Activated CD4-positive, alpha-beta T cell treated with anti-CD3 and anti-CD28 coated beads for 36 hours (primary cell): ENCODE results near the gene MGLL. TPM values are rescaled to one million over a fixed set of nuclear protein-coding genes. Genes with fewer than 3 reads are reported as not detected.

ENCODE experiments used
- ATAC-seq: fragments of 200-7000 bp; cut with Tn5 transposase; one replicate; pipeline ENCODE4 v1.10.0; 2021; ENCODE audit warnings: mild to moderate bottlenecking, moderate library complexity
- CTCF ChIA-PET: fragments of 350-600 bp; sonication (Branson Sonifier 250); formaldehyde crosslinking; loops from one replicate; lab custom pipeline; 2021; ENCODE audit warnings: antibody characterized with exemption; lab: Charles Lee
- POLR2A ChIA-PET: fragments of 350-600 bp; sonication (Branson Sonifier 250); formaldehyde crosslinking; loops from one replicate; lab custom pipeline; 2021; ENCODE audit warnings: antibody characterized with exemption, inconsistent platforms; lab: Charles Lee
- DNase-seq: peaks from one replicate; pipeline ENCODE4 v3.0.0-alpha.2; 2020
- H3K27ac Mint-ChIP-seq: one replicate; pipeline ENCODE4 v1.8.0; 2021; ENCODE audit warnings: mixed read lengths
- H3K27me3 Mint-ChIP-seq: one replicate; pipeline ENCODE4 v1.8.0; 2021; ENCODE audit warnings: mixed read lengths
- H3K36me3 Mint-ChIP-seq: one replicate; pipeline ENCODE4 v1.8.0; 2021; ENCODE audit warnings: low read depth, mixed read lengths
- H3K4me1 Mint-ChIP-seq: one replicate; pipeline ENCODE4 v1.8.0; 2021; ENCODE audit warnings: mixed read lengths
- H3K4me3 Mint-ChIP-seq: one replicate; pipeline ENCODE4 v1.8.0; 2021; ENCODE audit warnings: mild to moderate bottlenecking, moderate library complexity, mixed read lengths
- H3K9me3 Mint-ChIP-seq: one replicate; pipeline ENCODE4 v1.8.0; 2021; ENCODE audit warnings: low read depth, mixed read lengths
- intact Hi-C, 2 experiments: fragments of 100-400 bp; cut with DNase I in 1 of 2; cut with micrococcal nuclease in 1 of 2; formaldehyde crosslinking; loops; one replicate each; pipeline versions ENCODE4 v1.14.2 to v1.15.1; 2022 to 2024; cut with DNase I, micrococcal nuclease
- total RNA-seq, 2 experiments: library from RNA; stranded (reverse); gene quantifications; one replicate each; pipeline ENCODE4 v1.2.3, GENCODE V29; 2021

The MGLL gene
- total RNA-seq, 2 experiments from 2014 or later = 0.49 to 0.50 TPM

DNA sequence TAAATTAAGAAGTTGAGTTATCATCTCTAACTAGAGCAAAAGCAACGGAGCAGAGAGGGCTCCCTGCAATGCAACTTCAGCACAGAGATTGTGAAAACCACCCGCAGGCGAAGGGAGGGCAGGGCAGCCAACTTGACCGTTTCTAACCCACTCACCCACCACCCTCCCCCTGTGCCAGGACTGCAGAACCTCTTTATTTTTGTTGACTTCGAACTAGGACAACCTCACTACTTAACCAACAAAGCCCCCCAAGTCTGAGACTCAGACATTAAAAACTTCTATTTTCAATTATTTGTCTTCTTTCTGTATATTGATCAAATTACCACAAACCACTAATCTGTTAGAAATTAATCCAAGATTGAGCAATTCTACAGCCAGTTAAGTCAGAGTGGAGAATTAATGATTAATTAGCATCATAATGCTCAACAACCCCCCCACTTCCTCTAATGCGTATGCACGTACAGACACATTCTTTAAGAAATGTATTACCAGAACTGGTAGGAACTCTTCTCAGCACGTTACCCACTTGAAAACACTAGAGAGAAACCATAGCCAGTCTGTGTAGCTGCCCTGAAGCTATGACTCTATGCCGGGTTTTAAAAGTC is 2.0 kb downstream of the MGLL start:
- no peak overlapping the region for H3K27ac Mint-ChIP-seq
- H3K4me3 Mint-ChIP-seq = no peak overlapping the region
- no peak for DNase-seq
- no peaks in the 10 kb centered on the region for H3K9me3 Mint-ChIP-seq
- no peak for ATAC-seq
- peaks cover 40% of the 10 kb centered on the region for H3K27me3 Mint-ChIP-seq
- ChIA-PET CTCF (interaction anchor here (0.6 kb wide), 1 partner anchor 64 kb away, joined by 3 read pairs; no protein-coding TSS in a partner anchor), POLR2A (no interaction called here)
- H3K4me1 Mint-ChIP-seq = peaks cover 3% of the 10 kb centered on the region
- intact Hi-C loops = no loop called here
- no peaks in the 10 kb centered on the region for H3K36me3 Mint-ChIP-seq

DNA sequence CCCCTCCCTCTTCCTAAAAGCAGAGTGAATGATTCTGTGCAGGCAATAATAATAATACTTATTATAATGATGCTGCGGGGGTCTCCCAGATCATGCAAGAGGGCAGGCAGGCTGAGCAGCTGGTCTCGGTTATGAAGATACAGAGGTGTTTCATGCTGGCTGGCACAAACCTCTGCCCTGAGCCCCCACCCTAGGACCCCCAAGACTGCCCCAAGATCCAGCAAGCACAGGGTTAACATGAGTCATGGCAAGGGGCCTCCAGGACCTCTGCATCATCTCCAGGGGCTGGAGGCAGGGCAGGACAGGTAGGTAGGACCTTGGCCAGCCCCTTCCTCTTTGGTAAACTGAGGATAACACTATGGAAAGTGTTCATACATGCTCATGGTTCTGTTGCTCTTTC is 2.7 kb downstream of the MGLL start:
- H3K27ac Mint-ChIP-seq = no peak overlapping the region
- peaks cover 38% of the 10 kb centered on the region for H3K27me3 Mint-ChIP-seq
- peaks cover 3% of the 10 kb centered on the region for H3K4me1 Mint-ChIP-seq
- ATAC-seq (no peak), DNase-seq (no peak)
- intact Hi-C loops = no loop called here
- ChIA-PET POLR2A (no interaction called here), CTCF (no interaction called here)
- H3K4me3 Mint-ChIP-seq = no peak overlapping the region
- no peaks in the 10 kb centered on the region for H3K36me3 Mint-ChIP-seq
- H3K9me3 Mint-ChIP-seq = no peaks in the 10 kb centered on the region

DNA sequence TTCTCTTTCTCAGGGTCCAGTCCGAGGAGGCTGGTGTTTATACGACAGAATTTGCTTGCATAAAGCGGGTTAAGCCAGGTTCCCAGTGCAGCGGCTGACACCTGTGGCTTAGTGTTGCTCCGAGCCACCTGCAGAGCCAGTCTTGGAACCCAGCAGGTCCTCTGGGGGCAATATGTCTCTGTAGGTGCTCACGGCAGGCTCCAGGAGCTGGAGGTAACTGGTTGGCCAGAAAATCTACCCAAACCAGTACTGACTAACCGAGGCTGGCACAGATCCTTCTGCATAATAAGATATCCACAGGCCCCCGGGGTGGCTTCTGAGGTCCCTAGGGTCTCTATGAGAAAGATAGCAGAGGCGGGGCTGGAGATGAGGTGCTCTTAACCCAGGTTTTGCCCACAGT is 3.2 kb downstream of the MGLL start:
- Mint-ChIP-seq H3K4me3 (no peak overlapping the region), H3K36me3 (no peaks in the 10 kb centered on the region), H3K27me3 (peaks cover 35% of the 10 kb centered on the region), H3K9me3 (no peaks in the 10 kb centered on the region), H3K4me1 (peaks cover 3% of the 10 kb centered on the region), H3K27ac (no peak overlapping the region)
- no peak for ATAC-seq
- POLR2A ChIA-PET = no interaction called here
- CTCF ChIA-PET = no interaction called here
- intact Hi-C loops = no loop called here
- no peak for DNase-seq

DNA sequence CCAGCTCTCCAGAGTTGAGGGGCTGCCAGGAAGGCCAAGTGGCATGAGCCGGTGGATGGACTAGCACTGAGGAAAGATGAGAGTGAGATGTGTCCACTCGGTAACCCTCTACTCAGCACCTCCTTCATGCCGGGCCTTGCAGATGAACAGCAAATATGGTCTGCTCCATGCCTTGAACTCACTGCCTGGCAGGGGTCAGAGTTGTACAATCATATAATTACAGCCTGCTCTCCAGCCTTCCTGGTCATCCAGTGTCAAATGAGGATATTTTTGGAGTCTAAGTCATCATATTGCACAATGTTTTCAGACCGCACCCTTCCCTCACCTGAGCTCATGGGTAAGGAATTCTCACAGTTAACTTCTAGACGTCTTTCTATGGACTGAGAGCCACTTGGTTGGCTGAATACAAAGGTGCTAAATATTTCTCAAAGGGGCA is 4.9 kb downstream of the MGLL start:
- ATAC-seq (no peak), DNase-seq (no peak)
- H3K9me3 Mint-ChIP-seq = no peaks in the 10 kb centered on the region
- no peaks in the 10 kb centered on the region for H3K36me3 Mint-ChIP-seq
- peaks cover 25% of the 10 kb centered on the region for H3K27me3 Mint-ChIP-seq
- ChIA-PET POLR2A (no interaction called here), CTCF (interaction anchor here (0.6 kb wide), 1 partner anchor 1809 kb away, joined by 3 read pairs; no protein-coding TSS in a partner anchor)
- H3K27ac Mint-ChIP-seq = no peak overlapping the region
- intact Hi-C loops = no loop called here
- no peak overlapping the region for H3K4me3 Mint-ChIP-seq
- no peaks in the 10 kb centered on the region for H3K4me1 Mint-ChIP-seq

DNA sequence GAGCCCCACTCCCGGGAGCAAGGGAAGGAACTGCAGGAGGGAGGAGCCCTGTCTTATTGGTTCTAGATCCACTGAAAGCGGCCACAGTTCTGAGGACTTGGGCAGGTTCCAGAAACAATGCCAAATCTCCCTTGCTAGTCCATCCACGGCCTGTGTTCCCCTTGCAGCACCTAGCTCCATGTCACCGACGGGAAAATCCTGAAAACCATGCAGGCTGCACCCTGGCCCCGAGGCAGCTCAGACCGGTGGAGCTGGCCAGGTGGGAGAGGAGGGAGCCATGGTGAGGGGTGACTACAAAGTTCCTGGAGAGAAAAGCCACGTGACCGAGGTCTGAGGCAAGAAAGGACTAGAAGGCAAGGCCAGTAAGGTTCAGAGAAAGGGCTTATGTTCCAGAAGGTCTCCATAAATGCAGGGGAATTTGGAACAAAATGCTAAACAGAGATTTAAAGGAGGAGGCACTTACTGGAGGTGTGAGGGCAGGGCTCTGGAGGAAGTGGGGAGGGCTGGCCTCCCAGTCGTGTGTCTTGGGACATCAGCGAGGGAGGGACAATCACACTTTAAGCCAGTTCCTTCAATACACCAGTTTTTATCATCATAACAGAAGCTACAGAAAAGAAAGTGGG is 5.4 kb downstream of the MGLL start:
- H3K27ac Mint-ChIP-seq = no peak overlapping the region
- intact Hi-C loops = no loop called here
- H3K4me1 Mint-ChIP-seq = no peaks in the 10 kb centered on the region
- POLR2A ChIA-PET = no interaction called here
- H3K9me3 Mint-ChIP-seq = no peaks in the 10 kb centered on the region
- CTCF ChIA-PET = interaction anchor here (0.6 kb wide), 1 partner anchor 1808 kb away, joined by 3 read pairs; no protein-coding TSS in a partner anchor
- no peak for ATAC-seq
- peaks cover 22% of the 10 kb centered on the region for H3K27me3 Mint-ChIP-seq
- no peaks in the 10 kb centered on the region for H3K36me3 Mint-ChIP-seq
- no peak overlapping the region for H3K4me3 Mint-ChIP-seq
- no peak for DNase-seq

DNA sequence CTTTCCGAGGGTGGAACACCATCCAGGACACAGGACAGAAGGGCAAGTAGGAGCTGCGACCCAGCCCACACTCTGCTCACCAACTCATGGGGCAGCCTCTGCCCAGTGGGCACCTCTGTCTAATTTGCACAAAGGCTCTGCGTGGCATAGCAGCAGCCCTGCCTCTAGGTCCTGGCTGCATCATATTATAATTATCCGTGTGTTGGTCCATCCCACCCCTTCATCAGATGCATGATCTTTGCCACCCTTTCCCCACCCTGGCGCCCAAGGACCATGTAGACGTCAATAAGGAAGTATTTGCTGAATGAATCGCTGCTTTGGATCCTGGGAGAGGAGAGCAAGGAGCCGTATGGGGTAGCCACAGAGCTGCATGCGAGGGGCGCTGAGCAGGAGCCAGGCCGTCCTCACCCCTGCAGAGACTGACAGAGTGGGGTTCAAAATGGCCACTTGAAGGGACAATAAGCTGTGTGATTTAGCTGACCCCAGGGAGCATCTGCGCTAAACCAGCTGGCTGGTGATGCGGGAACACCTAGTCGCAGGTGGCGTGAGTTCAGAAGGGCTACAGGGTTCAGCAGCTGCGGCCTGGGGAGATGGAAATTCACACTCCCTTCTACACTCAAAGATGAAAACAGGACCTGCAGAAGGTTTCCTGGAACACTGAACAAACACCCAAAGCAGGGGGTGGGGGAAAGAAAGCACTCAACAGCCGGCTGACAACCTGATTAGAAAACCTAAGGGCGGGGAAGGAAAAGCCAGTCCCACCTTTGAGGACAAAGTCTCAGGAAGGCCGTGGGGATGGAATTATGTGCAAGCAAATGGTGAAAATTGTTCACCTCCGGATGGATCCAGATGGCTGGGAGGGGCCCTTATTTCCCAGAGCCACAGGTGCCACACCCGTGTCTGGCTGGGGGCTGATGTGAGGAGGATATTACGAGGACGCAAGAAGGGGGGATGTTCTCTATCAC is 6.4 kb downstream of the MGLL start:
- no peak overlapping the region for H3K27ac Mint-ChIP-seq
- no peak for DNase-seq
- no peaks in the 10 kb centered on the region for H3K9me3 Mint-ChIP-seq
- intact Hi-C loops = no loop called here
- H3K4me1 Mint-ChIP-seq = no peaks in the 10 kb centered on the region
- H3K4me3 Mint-ChIP-seq = no peak overlapping the region
- no peak for ATAC-seq
- ChIA-PET CTCF (interaction anchor here (0.7 kb wide), 1 partner anchor 232 kb away, joined by 3 read pairs; no protein-coding TSS in a partner anchor), POLR2A (interaction anchor here (0.9 kb wide), 1 partner anchor 533 kb away, joined by 5 read pairs; no protein-coding TSS in a partner anchor)
- peaks cover 15% of the 10 kb centered on the region for H3K27me3 Mint-ChIP-seq
- no peaks in the 10 kb centered on the region for H3K36me3 Mint-ChIP-seq

DNA sequence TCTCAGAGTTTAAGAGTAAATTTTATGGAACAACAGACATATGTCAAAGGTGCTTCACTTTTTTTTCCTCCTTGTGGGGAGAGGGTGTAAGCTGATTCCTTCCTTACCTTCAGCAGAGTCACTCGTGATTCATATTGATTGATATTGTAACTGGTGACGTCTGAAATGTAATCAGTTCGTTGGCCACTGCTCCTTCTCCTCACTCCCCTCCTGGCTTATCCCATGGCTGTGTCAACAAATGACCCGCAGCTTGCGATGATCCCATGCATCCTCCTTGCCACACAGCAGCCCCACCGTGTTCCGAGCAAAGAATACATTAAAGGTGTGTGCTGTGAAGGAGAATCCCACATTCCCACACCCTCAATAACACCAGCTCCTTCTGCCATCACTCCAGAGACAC is 7.3 kb downstream of the MGLL start:
- no peak overlapping the region for H3K27ac Mint-ChIP-seq
- CTCF ChIA-PET = no interaction called here
- H3K9me3 Mint-ChIP-seq = no peaks in the 10 kb centered on the region
- H3K36me3 Mint-ChIP-seq = no peaks in the 10 kb centered on the region
- no peak overlapping the region for H3K4me3 Mint-ChIP-seq
- intact Hi-C loops = no loop called here
- H3K27me3 Mint-ChIP-seq = peaks cover 7% of the 10 kb centered on the region
- no peak for DNase-seq
- POLR2A ChIA-PET = interaction anchor here (0.5 to 0.9 kb wide), 2 partner anchors 174 to 534 kb away, joined by 4 to 5 read pairs; no protein-coding TSS in a partner anchor
- no peaks in the 10 kb centered on the region for H3K4me1 Mint-ChIP-seq
- ATAC-seq = no peak

DNA sequence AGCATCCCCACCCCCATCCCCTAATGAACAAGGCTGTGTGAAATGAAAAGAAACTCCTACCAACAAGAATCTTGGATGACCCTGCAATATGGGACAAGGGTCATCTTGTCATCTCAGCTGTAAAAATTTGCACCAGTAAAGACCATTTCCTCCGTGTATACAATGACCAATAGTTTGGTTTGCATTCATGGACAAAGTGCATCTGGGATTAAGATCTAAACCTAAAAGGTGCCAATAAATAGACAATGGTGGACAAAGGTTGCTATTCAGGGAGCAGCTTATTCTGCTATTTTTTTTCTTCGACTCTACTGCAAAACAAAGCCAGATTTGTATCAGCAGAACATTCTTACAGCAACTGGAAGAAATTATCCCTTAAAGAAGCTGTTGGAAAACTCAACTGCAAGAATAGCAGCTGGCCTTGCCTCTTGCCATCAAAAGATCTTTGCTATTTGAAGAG is 8.0 kb downstream of the MGLL start:
- H3K27ac Mint-ChIP-seq = no peak overlapping the region
- no peak for DNase-seq
- no peak overlapping the region for H3K4me3 Mint-ChIP-seq
- ATAC-seq = no peak
- no peaks in the 10 kb centered on the region for H3K9me3 Mint-ChIP-seq
- intact Hi-C loops = no loop called here
- ChIA-PET POLR2A (no interaction called here), CTCF (no interaction called here)
- no peaks in the 10 kb centered on the region for H3K4me1 Mint-ChIP-seq
- no peaks in the 10 kb centered on the region for H3K36me3 Mint-ChIP-seq
- peaks cover 3% of the 10 kb centered on the region for H3K27me3 Mint-ChIP-seq

DNA sequence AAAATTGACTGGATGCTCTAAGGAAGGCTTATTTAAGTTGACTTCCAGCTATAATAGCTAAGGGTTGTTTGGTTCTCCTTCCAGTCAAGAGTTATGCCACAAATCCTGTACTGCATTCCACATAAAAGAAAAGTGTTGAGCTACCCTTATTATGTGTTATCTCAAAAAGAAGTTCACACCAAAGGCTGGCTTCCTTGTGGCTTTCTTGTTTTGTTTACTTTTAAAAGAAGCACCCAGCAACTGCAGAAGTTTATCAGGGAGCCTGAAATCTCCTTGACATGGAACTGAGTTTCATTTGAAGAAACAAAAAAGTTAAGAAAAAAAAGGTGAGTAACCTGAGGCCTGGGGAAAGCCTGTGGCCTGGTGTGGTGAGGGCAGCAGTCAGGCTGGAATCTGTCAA is 10.2 kb downstream of the MGLL start:
- peaks cover 5% of the 10 kb centered on the region for H3K27me3 Mint-ChIP-seq
- intact Hi-C loops = no loop called here
- POLR2A ChIA-PET = no interaction called here
- no peak overlapping the region for H3K4me3 Mint-ChIP-seq
- H3K9me3 Mint-ChIP-seq = no peaks in the 10 kb centered on the region
- ATAC-seq (no peak), DNase-seq (no peak)
- no peak overlapping the region for H3K27ac Mint-ChIP-seq
- CTCF ChIA-PET = no interaction called here
- H3K36me3 Mint-ChIP-seq = no peaks in the 10 kb centered on the region
- H3K4me1 Mint-ChIP-seq = no peaks in the 10 kb centered on the region

DNA sequence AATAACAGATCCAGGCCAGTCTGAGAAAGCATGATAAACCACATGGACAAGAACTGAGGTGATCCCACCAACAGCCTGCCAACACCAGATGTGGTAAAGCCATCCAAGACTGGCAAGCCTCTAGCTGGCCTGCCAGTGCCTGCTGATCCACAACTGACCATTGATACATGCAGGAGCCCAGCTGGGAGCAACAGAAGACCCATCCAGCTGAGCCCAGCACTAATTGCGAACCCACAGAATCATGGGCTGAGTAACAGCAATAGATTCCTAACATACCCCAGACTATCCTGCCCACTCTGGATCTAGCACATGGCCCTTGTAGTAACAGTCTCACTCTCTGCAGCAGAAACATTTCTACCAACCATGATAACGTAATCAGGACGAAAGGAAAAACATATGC is 10.6 kb downstream of the MGLL start:
- CTCF ChIA-PET = no interaction called here
- intact Hi-C loops = no loop called here
- no peaks in the 10 kb centered on the region for H3K4me1 Mint-ChIP-seq
- DNase-seq (no peak), ATAC-seq (no peak)
- H3K36me3 Mint-ChIP-seq = no peaks in the 10 kb centered on the region
- peaks cover 5% of the 10 kb centered on the region for H3K27me3 Mint-ChIP-seq
- POLR2A ChIA-PET = no interaction called here
- no peak overlapping the region for H3K27ac Mint-ChIP-seq
- H3K4me3 Mint-ChIP-seq = no peak overlapping the region
- H3K9me3 Mint-ChIP-seq = no peaks in the 10 kb centered on the region

DNA sequence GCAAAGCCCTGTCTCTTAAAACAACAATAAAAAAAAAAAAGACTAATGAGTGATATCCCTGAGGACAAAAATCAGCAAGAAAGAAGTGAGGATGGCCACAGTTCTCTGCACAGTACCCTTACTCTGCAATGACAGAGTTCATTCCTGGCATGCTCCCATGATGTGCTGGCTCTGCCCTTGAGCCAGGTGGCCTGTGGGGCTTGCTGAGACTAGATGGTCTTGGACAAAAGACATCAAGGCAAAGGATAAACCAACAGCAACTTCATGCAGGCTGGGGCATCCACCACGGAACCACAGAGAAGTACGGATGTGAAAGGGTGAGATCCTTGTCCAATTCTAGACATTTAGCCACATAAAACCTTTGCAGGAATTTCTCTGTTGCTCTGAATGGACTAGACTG is 12.7 kb downstream of the MGLL start:
- ChIA-PET CTCF (no interaction called here), POLR2A (no interaction called here)
- Mint-ChIP-seq H3K36me3 (no peaks in the 10 kb centered on the region), H3K4me3 (no peak overlapping the region), H3K9me3 (no peaks in the 10 kb centered on the region), H3K27ac (no peak overlapping the region), H3K4me1 (no peaks in the 10 kb centered on the region), H3K27me3 (peaks cover 2% of the 10 kb centered on the region)
- no peak for ATAC-seq
- intact Hi-C loops = no loop called here
- no peak for DNase-seq
